DND-41 (cell line): ENCODE measurements around the gene GPM6B.

Experiments
- ATAC-seq: fragments of 200-7000 bp; cut with Tn5 transposase; 3 replicates; pipeline ENCODE4 v1.9.1; 2021; ENCODE audit warnings: low read depth; ENCODE audit not compliant: insufficient read depth
- DNase-seq: peaks from one replicate; pipeline ENCODE4 v3.0.0-alpha.2; 2020
- H2AFZ ChIP-seq: 2 replicates; pipeline ENCODE4 v1.6.0; 2012; ENCODE audit warnings: low read depth, low read length
- H3K27ac ChIP-seq: 2 replicates; pipeline ENCODE4 v1.5.1; 2012; ENCODE audit warnings: low read length, inconsistent platforms
- H3K27me3 ChIP-seq: fragments of 200-600 bp; sonication (generic); 2 replicates; pipeline ENCODE4 v1.6.0; 2012; ENCODE audit warnings: low read length, mild to moderate bottlenecking, inconsistent platforms; ENCODE audit not compliant: insufficient read depth, poor library complexity
- H3K36me3 ChIP-seq: 2 replicates; pipeline ENCODE4 v1.5.1; 2012; ENCODE audit warnings: low read length, inconsistent platforms; ENCODE audit not compliant: insufficient read depth
- H3K4me1 ChIP-seq: 2 replicates; pipeline ENCODE4 v1.5.1; 2012; ENCODE audit warnings: mild to moderate bottlenecking, low read length; ENCODE audit not compliant: insufficient read depth
- H3K4me2 ChIP-seq: 2 replicates; pipeline ENCODE4 v1.6.0; 2012; ENCODE audit warnings: mild to moderate bottlenecking, moderate library complexity, low read length, inconsistent platforms; ENCODE audit not compliant: insufficient read depth
- H3K4me3 ChIP-seq, 2 experiments: fragments of 200-600 bp in 1 of 2; shearing (Covaris generic) in 1 of 2; 2 replicates each; pipeline ENCODE4 v1.5.1; 2012 to 2016; ENCODE audit warnings: inconsistent platforms in 2 of 2, low read length in 2 of 2, mild to moderate bottlenecking in 2 of 2, low read depth in 1 of 2, moderate library complexity in 1 of 2
- H3K79me2 ChIP-seq: 2 replicates; pipeline ENCODE4 v1.6.0; 2012; ENCODE audit warnings: low read length, inconsistent platforms; ENCODE audit not compliant: insufficient read depth
- H3K9ac ChIP-seq: 2 replicates; pipeline ENCODE4 v1.6.0; 2012; ENCODE audit warnings: low read depth, mild to moderate bottlenecking, inconsistent platforms, low read length, moderate library complexity
- H3K9me3 ChIP-seq: 2 replicates; pipeline ENCODE4 v1.5.1; 2012; ENCODE audit warnings: low read length, moderate library complexity, mild to moderate bottlenecking, inconsistent platforms; ENCODE audit not compliant: insufficient read depth, severe bottlenecking
- H4K20me1 ChIP-seq: 2 replicates; pipeline ENCODE4 v1.6.0; 2012; ENCODE audit warnings: low read length; ENCODE audit not compliant: insufficient read depth
- CTCF ChIP-seq: IDR thresholded peaks from 2 replicates; pipeline ENCODE4 v1.5.1; 2012; ENCODE audit warnings: borderline replicate concordance, low read length, moderate library complexity, mild to moderate bottlenecking; ENCODE audit not compliant: poor library complexity, severe bottlenecking; ENCODE audit errors: extremely low read depth
- EZH2 ChIP-seq: IDR thresholded peaks from 3 replicates; pipeline ENCODE4 v1.6.1; 2012; ENCODE audit warnings: borderline replicate concordance, low read depth, mild to moderate bottlenecking, moderate library complexity, low read length, inconsistent platforms; ENCODE audit not compliant: severe bottlenecking

Gene GPM6B

GRCh38 chrX:13721371-13721770, 95.5 kb downstream of the GPM6B start:
- ATAC-seq (no peak), DNase-seq (no peak)
- Histone ChIP-seq H3K79me2 (peaks cover 51% of the 10 kb centered on the region), H3K4me3 (no peak overlapping the region), H3K27me3 (no peaks in the 10 kb centered on the region), H2AFZ (no peak overlapping the region), H3K4me1 (no peaks in the 10 kb centered on the region), H3K9ac (no peak overlapping the region), H3K9me3 (no peaks in the 10 kb centered on the region), H3K27ac (no peak overlapping the region), H3K36me3 (peaks cover 33% of the 10 kb centered on the region), H4K20me1 (no peaks in the 10 kb centered on the region; the same call in 1 of the 2 replicates), H3K4me2 (no peak overlapping the region)
- TF ChIP-seq EZH2: no peak
- no peak for TF ChIP-seq CTCF
